Measurements from ENCODE around the gene COL18A1. TPM values are rescaled to one million over a fixed set of nuclear protein-coding genes. Genes with fewer than 3 reads are reported as not detected.
A peak's percentile ranks its signal among the peaks of the same experiment; 100 is the strongest.

The COL18A1 gene
- total RNA-seq, 6 experiments from 2014 or later: 39.8 to 93.5 (median 86.8) TPM

- no peak for TF ChIP-seq CTCF (IDR thresholded peaks at IDR 0.05)
- H3K27ac Mint-ChIP-seq: no peak overlapping the region
- H3K36me3 Mint-ChIP-seq (ENCODE audit: low read depth): no peaks in the 10 kb centered on the region
- H3K4me3 Mint-ChIP-seq: no peak overlapping the region
- no peaks in the 10 kb centered on the region for H3K9me3 Mint-ChIP-seq
- peaks cover 4% of the 10 kb centered on the region for H3K27me3 Mint-ChIP-seq (ENCODE audit: insufficient read depth)
- no peak for DNase-seq
- H3K4me1 Mint-ChIP-seq (ENCODE audit: low read depth): peaks cover 12% of the 10 kb centered on the region
These were observed 142.6 kb downstream of the COL18A1 start for GRCh38 chr21:45547545-45547900.

- Mint-ChIP-seq H3K27me3 (ENCODE audit: insufficient read depth) (peaks cover 4% of the 10 kb centered on the region), H3K36me3 (ENCODE audit: low read depth) (no peaks in the 10 kb centered on the region), H3K27ac (no peak overlapping the region), H3K9me3 (no peaks in the 10 kb centered on the region), H3K4me1 (ENCODE audit: low read depth) (peaks cover 12% of the 10 kb centered on the region), H3K4me3 (no peak overlapping the region)
- DNase-seq: no peak
- TF ChIP-seq CTCF (IDR thresholded peaks at IDR 0.05): no peak
These were observed 143.9 kb downstream of the COL18A1 start for GRCh38 chr21:45548711-45549491.

DNA sequence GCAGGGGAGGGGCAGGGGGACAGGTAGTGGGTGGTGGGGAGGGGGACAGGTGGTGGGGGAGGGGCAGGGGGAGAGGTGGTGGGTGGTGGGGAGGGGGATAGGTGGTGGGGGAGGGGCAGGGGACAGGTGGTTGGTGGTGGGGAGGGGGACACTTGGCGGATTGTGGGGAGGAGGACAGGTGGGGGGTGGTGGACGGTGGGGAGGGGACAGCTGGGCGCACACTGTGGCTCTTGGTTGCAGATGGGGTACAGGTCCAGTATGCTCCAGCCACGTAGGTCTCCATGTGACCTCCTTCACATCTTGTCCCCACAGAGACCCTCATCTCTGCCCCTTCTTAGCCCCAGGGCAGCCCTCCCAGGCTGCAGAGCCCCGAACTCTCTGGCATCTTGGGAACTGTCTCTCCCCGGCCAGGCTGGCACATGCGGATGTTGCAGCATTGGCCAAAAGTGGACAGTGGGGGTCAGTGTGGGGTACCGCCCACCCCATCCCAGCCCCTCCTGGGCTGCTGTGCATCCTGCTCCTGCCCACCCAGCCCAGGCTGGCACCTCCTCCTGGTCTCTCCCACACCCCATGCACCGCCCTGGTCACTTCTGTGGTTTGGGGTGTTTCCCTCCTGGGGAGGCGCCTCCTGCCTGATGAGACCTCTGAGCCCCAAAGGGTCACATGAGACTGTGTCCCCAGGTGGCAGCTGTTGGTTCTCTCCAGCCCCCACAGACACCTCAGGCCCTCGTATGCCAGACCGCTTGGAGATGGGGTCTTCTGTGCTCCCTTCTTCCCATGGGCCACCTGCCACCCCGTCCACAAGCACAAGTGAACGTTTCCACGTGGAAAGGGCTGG, 144.9 kb downstream of the COL18A1 start:
- DNase-seq: no peak
- no peaks in the 10 kb centered on the region for H3K36me3 Mint-ChIP-seq (ENCODE audit: low read depth)
- no peak overlapping the region for H3K27ac Mint-ChIP-seq
- peaks cover 4% of the 10 kb centered on the region for H3K27me3 Mint-ChIP-seq (ENCODE audit: insufficient read depth)
- TF ChIP-seq CTCF (IDR thresholded peaks at IDR 0.05): peak; percentile 29; the same call in 1 of the 2 replicates
- peaks cover 17% of the 10 kb centered on the region for H3K4me1 Mint-ChIP-seq (ENCODE audit: low read depth)
- no peak overlapping the region for H3K4me3 Mint-ChIP-seq
- H3K9me3 Mint-ChIP-seq: no peaks in the 10 kb centered on the region

GRCh38 chr21:45550522-45551210, 145.7 kb downstream of the COL18A1 start:
- no peak for DNase-seq
- H3K27ac Mint-ChIP-seq: no peak overlapping the region
- H3K4me1 Mint-ChIP-seq (ENCODE audit: low read depth): peaks cover 18% of the 10 kb centered on the region
- no peaks in the 10 kb centered on the region for H3K36me3 Mint-ChIP-seq (ENCODE audit: low read depth)
- peaks cover 4% of the 10 kb centered on the region for H3K27me3 Mint-ChIP-seq (ENCODE audit: insufficient read depth)
- H3K4me3 Mint-ChIP-seq: no peak overlapping the region
- no peak for TF ChIP-seq CTCF (IDR thresholded peaks at IDR 0.05)
- H3K9me3 Mint-ChIP-seq: no peaks in the 10 kb centered on the region

GRCh38 chr21:45551316-45551715, 146.4 kb downstream of the COL18A1 start:
- no peak for TF ChIP-seq CTCF (IDR thresholded peaks at IDR 0.05)
- Mint-ChIP-seq H3K27me3 (ENCODE audit: insufficient read depth) (peaks cover 4% of the 10 kb centered on the region), H3K9me3 (no peaks in the 10 kb centered on the region), H3K27ac (peak overlapping the region; percentile 47), H3K36me3 (ENCODE audit: low read depth) (no peaks in the 10 kb centered on the region), H3K4me1 (ENCODE audit: low read depth) (peaks cover 18% of the 10 kb centered on the region), H3K4me3 (no peak overlapping the region; the same call in 1 of the 2 replicates)
- DNase-seq: peak; percentile 80
